GM19351 (cell line): Measurements from ENCODE around the gene RANBP3L.
"Not testable (repeated sequence)": the region's sequence is repeated elsewhere in the genome, so short reads cannot be mapped to it uniquely, and the experiment has no call there.

Experiments used
- ATAC-seq: cut with Tn5 transposase; IDR thresholded peaks from one replicate; pipeline ENCODE4 v1.9.1; 2021; ENCODE audit warnings: mild to moderate bottlenecking, moderate library complexity; ENCODE audit not compliant: unreplicated experiment

The RANBP3L gene

GRCh38 chr5:36301858-36302603 is at the start of gene RANBP3L:
Gene RANBP3L (minus strand): TSS chr5:36301902. CDS start chr5:36301416, 486 bp downstream.
- peak; percentile 65 for ATAC-seq

- no peak for ATAC-seq
Measured at GRCh38 chr5:36346896-36347690, 45.4 kb upstream of the RANBP3L start.

- ATAC-seq, result no peak
Measured at GRCh38 chr5:36344899-36345298, 43.2 kb upstream of the RANBP3L start.

GRCh38 chr5:36341720-36342119 is 40.0 kb upstream of the RANBP3L start:
- ATAC-seq, result not testable (repeated sequence)

GRCh38 chr5:36337597-36337996 is 35.9 kb upstream of the RANBP3L start:
- ATAC-seq, result no peak

GRCh38 chr5:36334315-36334714 is 32.6 kb upstream of the RANBP3L start:
- no peak for ATAC-seq

- ATAC-seq, result not testable (repeated sequence)
Measured at GRCh38 chr5:36332720-36333119, 31.0 kb upstream of the RANBP3L start.

GRCh38 chr5:36325196-36325595 is 23.5 kb upstream of the RANBP3L start:
- ATAC-seq, result no peak

- no peak for ATAC-seq
Measured at GRCh38 chr5:36323926-36324781, 22.5 kb upstream of the RANBP3L start.

- no peak for ATAC-seq
Measured at GRCh38 chr5:36312953-36313672, 11.4 kb upstream of the RANBP3L start.

- no peak for ATAC-seq
Measured at GRCh38 chr5:36311956-36312355, 10.3 kb upstream of the RANBP3L start.

- no peak for ATAC-seq
Measured at GRCh38 chr5:36310138-36310537, 8.4 kb upstream of the RANBP3L start.

- peak; percentile 77 for ATAC-seq
Measured at GRCh38 chr5:36305571-36306326, 4.0 kb upstream of the RANBP3L start.

- no peak for ATAC-seq
Measured at GRCh38 chr5:36304095-36304805, 2.5 kb upstream of the RANBP3L start.

- ATAC-seq, result no peak
Measured at GRCh38 chr5:36300927-36301540, 668 bp downstream of the RANBP3L start.

- ATAC-seq, result no peak
Measured at GRCh38 chr5:36300191-36300926, 1.3 kb downstream of the RANBP3L start.

GRCh38 chr5:36298552-36298951 is 3.1 kb downstream of the RANBP3L start:
- no peak for ATAC-seq

GRCh38 chr5:36297653-36298052 is 4.0 kb downstream of the RANBP3L start:
- no peak for ATAC-seq
